Tibial nerve (tissue), 4 donors: ENCODE measurements around the gene NTSR1. TPM values are rescaled to one million over a fixed set of nuclear protein-coding genes. Genes with fewer than 3 reads are reported as not detected.

Experiments used
- DNase-seq, 2 donors: peaks; one replicate each; pipeline ENCODE4 v3.0.0-alpha.2; 2019; ENCODE audit warnings: low spot score in 2 of 2
- H3K27ac ChIP-seq, 4 donors: fragments of 200-600 bp; sonication (generic) in 3 of 4; one replicate each; pipeline ENCODE4 v1.5.1; 2017 to 2019; ENCODE audit warnings: mild to moderate bottlenecking in 1 of 4
- H3K27me3 ChIP-seq, 2 donors: fragments of 200-600 bp; sonication (generic) in 1 of 2; one replicate each; pipeline versions ENCODE4 v1.5.1 to v1.6.0; 2017 to 2019
- H3K36me3 ChIP-seq, 3 donors: fragments of 200-600 bp; sonication (generic); one replicate each; pipeline ENCODE4 v1.5.1; 2018 to 2019
- H3K4me1 ChIP-seq, 4 donors: fragments of 200-600 bp; sonication (generic) in 3 of 4; one replicate each; pipeline ENCODE4 v1.5.1; 2017 to 2019
- H3K4me3 ChIP-seq, 4 donors: fragments of 200-600 bp; sonication (generic) in 3 of 4; one replicate each; pipeline ENCODE4 v1.5.1; 2017 to 2019; ENCODE audit warnings: mild to moderate bottlenecking in 1 of 4, moderate library complexity in 1 of 4
- H3K9me3 ChIP-seq, 4 donors: fragments of 200-600 bp; sonication (generic) in 3 of 4; one replicate each; pipeline ENCODE4 v1.5.1; 2017 to 2019
- EP300 ChIP-seq, 2 donors: sonication (generic); formaldehyde crosslinking; IDR thresholded peaks; one replicate each; pipeline ENCODE4 v1.6.1; 2017; ENCODE audit warnings: antibody characterized with exemption in 2 of 2, mild to moderate bottlenecking in 1 of 2
- POLR2A ChIP-seq, 2 donors: fragments of 450-650 bp; IDR thresholded peaks; one replicate each; pipeline ENCODE4 v1.6.1; 2017; ENCODE audit warnings: antibody characterized with exemption in 2 of 2, mild to moderate bottlenecking in 2 of 2, moderate library complexity in 2 of 2
- WGBS, 2 donors: methylation state at CpG; one replicate each; pipeline ENCODE4 v1.1.5; 2018; 5-methylcytosine and 5-hydroxymethylcytosine counted together
- total RNA-seq, 4 donors: library from RNA; depleted of rRNA; stranded (reverse); fragments of >200 nt; gene quantifications; one replicate each; pipeline ENCODE4 v1.1.0, GENCODE V29; 2016
- TF ChIP-seq, protein P1 (sequence below), 5 experiments: fragments of 200-600 bp in 3 of 5; fragments of 450-650 bp in 2 of 5; sonication (generic) in 3 of 5; IDR thresholded peaks; one replicate each; pipeline ENCODE4 v1.5.1; 2016 to 2019; ENCODE audit warnings: antibody characterized with exemption in 5 of 5, mild to moderate bottlenecking in 3 of 5, moderate library complexity in 2 of 5

Gene NTSR1
- total RNA-seq, 4 donors from 2014 or later: 0.30 TPM; not detected in 3

- peaks cover 0 to 32% of the 10 kb centered on the region in 2 donors for H3K27me3 ChIP-seq
These were observed 39.4 kb upstream of the NTSR1 start for GRCh38 chr20:62669249-62669648.

GRCh38 chr20:62670156-62670555 lies 38.5 kb upstream of the NTSR1 start:
- DNase-seq: no peak
- H3K4me3 ChIP-seq: no peak overlapping the region
- WGBS, 2 donors: 90 to 91% methylated on average over 14 of the region's 14 CpGs
- no peaks in the 10 kb centered on the region for H3K36me3 ChIP-seq
- no peak overlapping the region for H3K27ac ChIP-seq
- TF ChIP-seq POLR2A (IDR thresholded peaks at IDR 0.05) (no peak), EP300 (IDR thresholded peaks at IDR 0.05) (no peak)
- TF ChIP-seq, protein P1, sequence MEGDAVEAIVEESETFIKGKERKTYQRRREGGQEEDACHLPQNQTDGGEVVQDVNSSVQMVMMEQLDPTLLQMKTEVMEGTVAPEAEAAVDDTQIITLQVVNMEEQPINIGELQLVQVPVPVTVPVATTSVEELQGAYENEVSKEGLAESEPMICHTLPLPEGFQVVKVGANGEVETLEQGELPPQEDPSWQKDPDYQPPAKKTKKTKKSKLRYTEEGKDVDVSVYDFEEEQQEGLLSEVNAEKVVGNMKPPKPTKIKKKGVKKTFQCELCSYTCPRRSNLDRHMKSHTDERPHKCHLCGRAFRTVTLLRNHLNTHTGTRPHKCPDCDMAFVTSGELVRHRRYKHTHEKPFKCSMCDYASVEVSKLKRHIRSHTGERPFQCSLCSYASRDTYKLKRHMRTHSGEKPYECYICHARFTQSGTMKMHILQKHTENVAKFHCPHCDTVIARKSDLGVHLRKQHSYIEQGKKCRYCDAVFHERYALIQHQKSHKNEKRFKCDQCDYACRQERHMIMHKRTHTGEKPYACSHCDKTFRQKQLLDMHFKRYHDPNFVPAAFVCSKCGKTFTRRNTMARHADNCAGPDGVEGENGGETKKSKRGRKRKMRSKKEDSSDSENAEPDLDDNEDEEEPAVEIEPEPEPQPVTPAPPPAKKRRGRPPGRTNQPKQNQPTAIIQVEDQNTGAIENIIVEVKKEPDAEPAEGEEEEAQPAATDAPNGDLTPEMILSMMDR (IDR thresholded peaks at IDR 0.05): no peak
- H3K9me3 ChIP-seq: no peaks in the 10 kb centered on the region
- peaks cover 0 to 26% (median 15%) of the 10 kb centered on the region in 4 donors for H3K4me1 ChIP-seq
- H3K27me3 ChIP-seq: peaks cover 0 to 38% of the 10 kb centered on the region in 2 donors

More at GRCh38 chr20:62669249-62669648, 39.4 kb upstream of the NTSR1 start:
- 92 to 96% methylated on average over 10 of the region's 10 CpGs for WGBS, 2 donors
- TF ChIP-seq EP300 (IDR thresholded peaks at IDR 0.05) (no peak), POLR2A (IDR thresholded peaks at IDR 0.05) (no peak)
- TF ChIP-seq, protein P1 (IDR thresholded peaks at IDR 0.05): no peak
- Histone ChIP-seq H3K4me3 (no peak overlapping the region), H3K27ac (no peak overlapping the region), H3K4me1 (peaks cover 0 to 26% (median 15%) of the 10 kb centered on the region in 4 donors), H3K36me3 (no peaks in the 10 kb centered on the region), H3K9me3 (no peaks in the 10 kb centered on the region)
- no peak for DNase-seq

GRCh38 chr20:62670998-62671397 lies 37.6 kb upstream of the NTSR1 start:
- Histone ChIP-seq H3K4me1 (peaks cover 0 to 26% (median 15%) of the 10 kb centered on the region in 4 donors), H3K9me3 (no peaks in the 10 kb centered on the region), H3K27ac (no peak overlapping the region), H3K27me3 (peaks cover 0 to 41% of the 10 kb centered on the region in 2 donors), H3K4me3 (no peak overlapping the region), H3K36me3 (no peaks in the 10 kb centered on the region)
- 91% methylated on average over 15 of the region's 17 CpGs; no CpG with 5 or more reads in 1 of the 2 donors for WGBS, 2 donors
- TF ChIP-seq, protein P1 (IDR thresholded peaks at IDR 0.05): no peak
- TF ChIP-seq EP300 (IDR thresholded peaks at IDR 0.05): no peak
- TF ChIP-seq POLR2A (IDR thresholded peaks at IDR 0.05): no peak
- DNase-seq: no peak

DNA sequence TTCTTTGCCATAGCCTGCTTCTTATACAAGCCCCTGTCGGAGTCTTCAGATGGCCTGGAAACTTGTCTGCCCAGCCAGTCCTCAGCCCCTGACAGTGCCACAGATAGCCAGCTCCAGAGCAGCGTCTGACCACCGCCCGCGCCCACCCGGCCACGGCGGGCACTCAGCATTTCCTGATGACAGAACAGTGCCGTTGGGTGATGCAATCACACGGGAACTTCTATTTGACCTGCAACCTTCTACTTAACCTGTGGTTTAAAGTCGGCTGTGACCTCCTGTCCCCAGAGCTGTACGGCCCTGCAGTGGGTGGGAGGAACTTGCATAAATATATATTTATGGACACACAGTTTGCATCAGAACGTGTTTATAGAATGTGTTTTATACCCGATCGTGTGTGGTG lies 36.9 kb upstream of the NTSR1 start:
- 76 to 78% methylated on average over 15 of the region's 15 CpGs for WGBS, 2 donors
- Histone ChIP-seq H3K4me1 (peaks cover 0 to 19% (median 9%) of the 10 kb centered on the region in 4 donors), H3K27ac (no peak overlapping the region), H3K9me3 (no peaks in the 10 kb centered on the region), H3K27me3 (peaks cover 0 to 39% of the 10 kb centered on the region in 2 donors), H3K36me3 (no peaks in the 10 kb centered on the region), H3K4me3 (no peak overlapping the region)
- TF ChIP-seq, protein P1 (IDR thresholded peaks at IDR 0.05): no peak
- TF ChIP-seq POLR2A (IDR thresholded peaks at IDR 0.05) (no peak), EP300 (IDR thresholded peaks at IDR 0.05) (no peak)
- no peak for DNase-seq

GRCh38 chr20:62674370-62674769 lies 34.3 kb upstream of the NTSR1 start:
- Histone ChIP-seq H3K27ac (no peak overlapping the region), H3K27me3 (peaks cover 0 to 32% of the 10 kb centered on the region in 2 donors), H3K4me1 (no peaks in the 10 kb centered on the region), H3K9me3 (no peaks in the 10 kb centered on the region), H3K4me3 (no peak overlapping the region), H3K36me3 (no peaks in the 10 kb centered on the region)
- TF ChIP-seq, protein P1 (IDR thresholded peaks at IDR 0.05): no peak
- no peak for DNase-seq
- 89 to 91% methylated on average over 11 of the region's 11 CpGs for WGBS, 2 donors
